ENCODE results near the gene NRDE2. TPM values are rescaled to one million over a fixed set of nuclear protein-coding genes. Genes with fewer than 3 reads are reported as not detected.
"Not testable (repeated sequence)": the region's sequence is repeated elsewhere in the genome, so short reads cannot be mapped to it uniquely, and the experiment has no call there.

The NRDE2 gene
- polyA plus RNA-seq, 1 donor, result 15.8 TPM

DNA sequence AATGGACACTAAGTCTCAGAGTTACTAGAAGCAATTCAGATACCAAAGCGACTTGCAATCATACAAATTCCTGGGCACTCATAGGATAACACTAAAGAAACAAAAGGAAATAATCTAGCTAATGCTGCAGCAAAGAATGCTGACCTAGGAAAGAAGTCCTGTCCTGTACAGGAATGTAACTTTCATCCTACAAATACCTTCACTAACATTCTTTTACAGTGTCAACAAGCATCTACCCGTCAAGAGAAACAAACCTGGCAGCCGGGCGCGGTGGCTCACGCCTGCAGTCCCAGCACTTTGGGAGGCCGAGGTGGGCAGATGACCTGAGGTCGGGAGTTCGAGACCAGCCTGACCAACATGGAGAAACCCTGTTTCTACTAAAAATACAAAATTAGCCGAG, 84.3 kb downstream of the NRDE2 start:
- not testable (repeated sequence) for DNase-seq; H3K4me1 ChIP-seq (ENCODE audit: control insufficient read depth, insufficient read depth, low read length); H3K27me3 ChIP-seq (ENCODE audit: control insufficient read depth, insufficient read depth, low read length); H3K36me3 ChIP-seq (ENCODE audit: control insufficient read depth, insufficient read depth, low read length); H3K9me3 ChIP-seq (ENCODE audit: control insufficient read depth, low read depth, low read length); H3K27ac ChIP-seq (ENCODE audit: low read length); H3K4me3 ChIP-seq (ENCODE audit: low read length)
- WGBS (ENCODE audit: insufficient coverage, low lambda C conversion rate), result no CpG with 5 or more reads among the region's 10 CpGs

DNA sequence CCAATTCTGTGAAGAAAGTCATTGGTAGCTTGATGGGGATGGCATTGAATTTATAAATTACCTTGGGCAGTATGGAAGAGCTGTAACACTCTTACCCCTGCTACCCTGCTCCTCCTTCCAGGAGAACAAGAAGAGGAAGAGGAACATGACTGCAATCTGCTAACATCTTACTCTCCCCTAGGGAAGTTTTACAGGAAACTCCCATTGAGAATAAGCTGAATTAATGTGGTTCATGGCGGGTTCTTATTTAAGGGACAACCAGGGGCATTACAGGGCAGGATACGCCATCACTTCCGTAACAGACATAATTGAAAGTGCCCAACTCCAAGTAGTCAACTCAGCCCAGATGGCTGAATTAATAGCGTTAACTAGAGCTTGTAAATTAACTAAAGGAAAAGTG, 84.8 kb downstream of the NRDE2 start:
- H3K27ac ChIP-seq (ENCODE audit: low read length), result no peak overlapping the region
- no peaks in the 10 kb centered on the region for H3K9me3 ChIP-seq (ENCODE audit: control insufficient read depth, low read depth, low read length)
- H3K27me3 ChIP-seq (ENCODE audit: control insufficient read depth, insufficient read depth, low read length), result peaks cover under 1% of the 10 kb centered on the region
- no peak overlapping the region for H3K4me3 ChIP-seq (ENCODE audit: low read length)
- 67% methylated on average over 1 of the region's 4 CpGs for WGBS (ENCODE audit: insufficient coverage, low lambda C conversion rate)
- H3K36me3 ChIP-seq (ENCODE audit: control insufficient read depth, insufficient read depth, low read length), result no peaks in the 10 kb centered on the region
- no peaks in the 10 kb centered on the region for H3K4me1 ChIP-seq (ENCODE audit: control insufficient read depth, insufficient read depth, low read length)
- no peak for DNase-seq

DNA sequence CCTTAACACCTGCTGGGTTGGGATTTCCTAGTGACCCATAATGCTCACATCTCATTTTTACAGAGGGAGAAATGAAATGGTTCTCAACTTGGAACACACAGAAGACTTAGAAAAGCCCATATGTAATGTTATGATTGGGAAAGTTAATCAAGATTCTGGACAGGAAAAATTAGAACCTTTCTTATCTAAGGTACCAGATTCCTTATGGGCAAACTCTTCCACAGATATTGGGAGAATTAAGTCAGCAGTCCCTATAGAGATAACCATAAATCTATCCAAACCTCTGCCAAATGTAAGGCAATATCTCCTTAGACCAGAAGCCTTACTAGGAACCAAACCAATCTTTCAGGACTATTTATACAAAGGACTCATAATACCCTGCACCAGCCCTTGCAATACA, 89.3 kb downstream of the NRDE2 start:
- no peaks in the 10 kb centered on the region for H3K4me1 ChIP-seq (ENCODE audit: control insufficient read depth, insufficient read depth, low read length)
- no peak overlapping the region for H3K27ac ChIP-seq (ENCODE audit: low read length)

DNA sequence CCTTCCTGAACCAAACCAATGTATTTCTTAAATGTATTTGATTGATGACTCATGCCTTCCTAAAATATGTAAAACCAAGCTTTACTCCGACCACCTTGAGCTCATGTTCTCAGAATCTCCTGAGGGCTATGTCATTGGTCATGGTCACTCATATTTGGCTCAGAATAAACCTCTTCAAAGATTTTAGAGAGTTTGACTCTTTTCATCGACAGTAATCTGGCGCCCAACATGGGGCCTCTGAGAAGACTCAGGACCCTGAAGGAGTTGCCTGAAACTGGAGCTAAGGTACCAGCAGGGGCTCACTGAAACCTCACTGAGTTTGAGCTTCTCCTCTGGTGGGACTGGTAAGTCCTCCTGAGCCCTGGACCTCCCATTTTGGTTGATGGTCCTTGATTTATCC, 92.6 kb downstream of the NRDE2 start:
- H3K36me3 ChIP-seq (ENCODE audit: control insufficient read depth, insufficient read depth, low read length), result no peaks in the 10 kb centered on the region
- WGBS (ENCODE audit: insufficient coverage, low lambda C conversion rate), result no CpG with 5 or more reads among the region's 3 CpGs
- no peak overlapping the region for H3K27ac ChIP-seq (ENCODE audit: low read length)
- DNase-seq, result no peak
- peaks cover 8% of the 10 kb centered on the region for H3K9me3 ChIP-seq (ENCODE audit: control insufficient read depth, low read depth, low read length)
- H3K4me3 ChIP-seq (ENCODE audit: low read length), result no peak overlapping the region
- peaks cover 7% of the 10 kb centered on the region for H3K27me3 ChIP-seq (ENCODE audit: control insufficient read depth, insufficient read depth, low read length)
- H3K4me1 ChIP-seq (ENCODE audit: control insufficient read depth, insufficient read depth, low read length), result no peaks in the 10 kb centered on the region

More for the DNA sequence above, 89.3 kb downstream of the NRDE2 start:
- Histone ChIP-seq H3K4me3 (ENCODE audit: low read length) (no peak overlapping the region), H3K9me3 (ENCODE audit: control insufficient read depth, low read depth, low read length) (peaks cover 7% of the 10 kb centered on the region), H3K36me3 (ENCODE audit: control insufficient read depth, insufficient read depth, low read length) (no peaks in the 10 kb centered on the region), H3K27me3 (ENCODE audit: control insufficient read depth, insufficient read depth, low read length) (no peaks in the 10 kb centered on the region)
- no peak for DNase-seq

DNA sequence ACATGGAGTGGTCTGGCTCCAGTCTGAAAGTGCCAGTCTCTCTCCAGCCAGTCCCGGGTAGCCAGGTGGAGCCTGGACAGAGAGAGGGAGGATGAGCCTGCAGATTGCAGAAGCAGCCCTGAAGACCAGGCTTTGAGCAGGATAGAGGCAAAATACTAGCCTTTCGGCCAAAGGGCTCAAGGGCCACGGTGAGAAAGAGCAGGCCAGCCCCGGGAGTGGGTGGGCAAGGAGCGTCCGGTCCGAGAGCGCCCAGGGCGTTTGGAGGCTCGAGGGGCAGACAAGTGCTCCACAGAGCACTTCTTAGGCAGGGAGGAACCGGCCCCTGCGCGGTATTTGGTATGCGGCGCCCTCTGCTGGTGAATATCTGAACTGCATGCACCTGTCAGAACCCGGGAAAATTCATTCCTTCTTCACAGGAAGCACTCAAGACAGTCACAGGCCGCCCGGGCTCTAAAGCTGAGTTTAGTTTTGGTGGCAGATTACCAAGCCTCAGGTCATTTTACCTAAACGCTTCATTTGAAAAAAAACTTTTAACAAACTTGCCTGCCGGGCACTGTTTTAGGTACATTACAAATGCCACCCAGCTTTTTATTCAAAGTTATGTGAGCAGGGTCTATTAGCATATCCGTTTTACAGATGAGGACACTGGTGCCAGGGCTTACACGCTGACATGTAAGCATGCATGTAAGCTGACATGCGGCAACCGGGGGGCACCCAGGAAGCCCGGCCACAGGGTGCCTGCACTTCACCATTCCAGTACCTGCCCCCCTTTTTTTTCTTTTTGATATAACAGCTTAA, 96.4 kb downstream of the NRDE2 start:
- Histone ChIP-seq H3K27me3 (ENCODE audit: control insufficient read depth, insufficient read depth, low read length) (peaks cover 8% of the 10 kb centered on the region), H3K36me3 (ENCODE audit: control insufficient read depth, insufficient read depth, low read length) (no peaks in the 10 kb centered on the region), H3K4me1 (ENCODE audit: control insufficient read depth, insufficient read depth, low read length) (no peaks in the 10 kb centered on the region), H3K9me3 (ENCODE audit: control insufficient read depth, low read depth, low read length) (peaks cover 8% of the 10 kb centered on the region), H3K27ac (ENCODE audit: low read length) (no peak overlapping the region), H3K4me3 (ENCODE audit: low read length) (no peak overlapping the region)
- DNase-seq, result peak; percentile 22 to 49
- WGBS (ENCODE audit: insufficient coverage, low lambda C conversion rate), result no CpG with 5 or more reads among the region's 25 CpGs

DNA sequence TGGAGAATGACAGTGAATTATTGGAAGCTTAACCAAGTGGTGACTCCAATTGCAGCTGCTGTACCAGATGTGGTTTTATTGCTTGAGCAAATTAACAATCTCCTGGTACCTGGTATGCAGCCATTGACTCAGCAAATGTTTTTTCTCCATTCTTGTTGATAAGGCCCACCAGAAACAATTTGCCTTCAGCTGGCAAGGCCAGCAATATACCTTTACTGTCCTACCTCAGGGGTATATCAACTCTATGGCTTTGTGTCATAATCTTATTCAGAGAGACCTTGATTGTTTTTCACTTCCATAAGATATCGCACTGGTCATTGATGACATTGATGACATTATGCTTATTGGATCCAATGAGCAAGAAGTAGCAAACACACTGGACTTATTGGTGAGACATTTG, 101.8 kb downstream of the NRDE2 start:
- 100% methylated on average over 1 of the region's 1 CpG for WGBS (ENCODE audit: insufficient coverage, low lambda C conversion rate)
- not testable (repeated sequence) for H3K36me3 ChIP-seq (ENCODE audit: control insufficient read depth, insufficient read depth, low read length); H3K9me3 ChIP-seq (ENCODE audit: control insufficient read depth, low read depth, low read length); H3K27ac ChIP-seq (ENCODE audit: low read length); H3K27me3 ChIP-seq (ENCODE audit: control insufficient read depth, insufficient read depth, low read length); H3K4me3 ChIP-seq (ENCODE audit: low read length); DNase-seq; H3K4me1 ChIP-seq (ENCODE audit: control insufficient read depth, insufficient read depth, low read length)

DNA sequence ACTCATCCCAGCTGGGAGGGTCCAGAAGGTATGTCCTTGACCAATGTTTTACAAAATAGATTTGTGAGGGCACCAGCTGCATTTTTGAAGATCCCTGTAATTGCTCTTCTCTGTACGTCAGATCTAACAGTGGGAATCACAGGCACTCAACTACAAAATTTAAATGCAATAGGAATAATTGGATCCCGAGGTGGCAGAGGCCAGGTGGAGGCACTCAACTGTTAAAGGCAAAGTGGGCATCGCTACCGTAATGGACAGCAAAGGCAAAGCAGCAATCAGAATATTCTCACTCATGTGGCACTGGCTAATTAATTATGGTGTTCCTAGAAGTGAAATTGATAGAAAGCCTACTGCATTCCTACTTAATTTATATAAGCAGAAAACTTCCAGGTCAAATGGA, 103.3 kb downstream of the NRDE2 start:
- no peaks in the 10 kb centered on the region for H3K36me3 ChIP-seq (ENCODE audit: control insufficient read depth, insufficient read depth, low read length)
- 87% methylated on average over 3 of the region's 4 CpGs for WGBS (ENCODE audit: insufficient coverage, low lambda C conversion rate)
- no peaks in the 10 kb centered on the region for H3K27me3 ChIP-seq (ENCODE audit: control insufficient read depth, insufficient read depth, low read length)
- no peaks in the 10 kb centered on the region for H3K9me3 ChIP-seq (ENCODE audit: control insufficient read depth, low read depth, low read length)
- H3K4me3 ChIP-seq (ENCODE audit: low read length), result no peak overlapping the region
- no peak for DNase-seq
- no peaks in the 10 kb centered on the region for H3K4me1 ChIP-seq (ENCODE audit: control insufficient read depth, insufficient read depth, low read length)
- no peak overlapping the region for H3K27ac ChIP-seq (ENCODE audit: low read length)

Other genes with a start within 250 kb of the NRDE2 start
- 135 TPM for gene PSMC1, start 75.4 kb downstream of the NRDE2 start, polyA plus RNA-seq
- 613 TPM for gene CALM1, start 65.1 kb upstream of the NRDE2 start, polyA plus RNA-seq